HG03442 (cell line): ENCODE results near the gene GMFB.
A peak's percentile ranks its signal among the peaks of the same experiment; 100 is the strongest.

Source experiments
- ATAC-seq: cut with Tn5 transposase; IDR thresholded peaks from one replicate; pipeline ENCODE4 v1.9.1; 2021; ENCODE audit warnings: mild to moderate bottlenecking, moderate library complexity; ENCODE audit not compliant: unreplicated experiment

The GMFB gene

GRCh38 chr14:54435500-54435981 is 53.2 kb downstream of the GMFB start:
- peak; percentile 58 for ATAC-seq

- no peak for ATAC-seq
Measured at GRCh38 chr14:54428527-54428926, 60.3 kb downstream of the GMFB start.

GRCh38 chr14:54427871-54428270 is 60.9 kb downstream of the GMFB start:
- no peak for ATAC-seq

DNA sequence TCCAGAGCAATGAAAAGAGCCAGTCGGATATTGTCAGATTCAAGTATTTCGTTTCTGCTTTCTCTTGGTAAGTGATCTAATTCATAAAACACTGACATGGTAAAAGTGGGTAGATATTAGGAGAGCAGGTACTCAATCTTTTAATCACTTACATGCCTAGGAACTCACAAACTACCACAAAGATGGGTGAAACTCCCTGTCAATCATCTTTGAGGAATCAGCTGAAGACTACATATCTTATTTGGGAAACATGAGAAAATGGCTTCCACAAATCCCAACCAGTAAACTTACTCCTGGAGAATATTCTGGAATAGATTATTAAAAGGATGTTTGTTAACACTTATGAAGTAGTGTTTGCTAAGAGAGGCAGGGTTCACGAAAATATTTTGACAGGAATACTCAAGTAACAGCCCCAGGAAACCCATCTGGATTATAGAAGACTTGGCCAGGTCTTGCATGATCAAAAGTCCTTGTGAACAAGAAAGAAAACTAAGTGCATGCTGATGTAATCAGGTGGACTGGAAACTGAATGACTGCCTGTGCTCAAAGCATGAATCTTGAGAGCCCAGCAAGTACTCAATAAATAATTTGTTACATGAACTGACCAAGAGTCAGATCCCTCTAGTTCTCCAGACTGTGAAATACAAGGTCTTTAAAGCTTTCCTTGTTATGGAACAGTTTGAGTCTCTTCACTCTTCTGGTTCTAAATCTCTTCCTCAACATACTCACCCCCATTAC is 63.1 kb downstream of the GMFB start:
- ATAC-seq, result no peak

DNA sequence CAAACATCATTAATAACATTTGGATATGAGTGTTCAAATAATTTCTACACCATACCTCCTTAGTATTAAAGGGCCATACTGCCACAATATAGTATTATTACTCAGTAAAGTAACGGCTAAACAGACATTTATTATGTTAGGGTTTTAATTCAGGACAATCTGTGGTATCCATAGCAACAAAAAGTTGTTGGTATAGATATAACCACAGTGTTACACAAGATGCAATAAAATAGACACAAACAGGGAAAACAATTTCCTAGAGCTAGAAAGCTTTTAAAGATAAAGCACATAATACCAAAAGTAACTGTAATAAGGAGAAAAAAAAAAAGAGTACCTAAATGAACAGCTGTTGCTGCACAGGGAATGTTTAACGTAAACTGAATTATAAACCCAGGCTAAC is 63.7 kb downstream of the GMFB start:
- ATAC-seq, result no peak
